Mammary epithelial cell (primary cell): ENCODE measurements around the gene SOX11.

Experiments used
- EZH2 ChIP-seq: IDR thresholded peaks from 2 replicates; pipeline ENCODE4 v1.6.1; 2012; ENCODE audit warnings: low read length, inconsistent platforms, borderline replicate concordance
- TF ChIP-seq, protein P1 (sequence below), 2 donors: IDR thresholded peaks in 1 of 2; conservative IDR thresholded peaks in 1 of 2; 2 replicates each; pipeline ENCODE4 v1.5.1; 2011 to 2012; ENCODE audit warnings: inconsistent platforms in 2 of 2, low read length in 2 of 2, mild to moderate bottlenecking in 2 of 2, control low read depth in 1 of 2, low read depth in 1 of 2; ENCODE audit not compliant: insufficient read depth in 1 of 2; ENCODE audit errors: extremely low read depth in 1 of 2

GRCh38 chr2:5691221-5691984 is 781 bp upstream of the SOX11 start:
- TF ChIP-seq, protein P1, sequence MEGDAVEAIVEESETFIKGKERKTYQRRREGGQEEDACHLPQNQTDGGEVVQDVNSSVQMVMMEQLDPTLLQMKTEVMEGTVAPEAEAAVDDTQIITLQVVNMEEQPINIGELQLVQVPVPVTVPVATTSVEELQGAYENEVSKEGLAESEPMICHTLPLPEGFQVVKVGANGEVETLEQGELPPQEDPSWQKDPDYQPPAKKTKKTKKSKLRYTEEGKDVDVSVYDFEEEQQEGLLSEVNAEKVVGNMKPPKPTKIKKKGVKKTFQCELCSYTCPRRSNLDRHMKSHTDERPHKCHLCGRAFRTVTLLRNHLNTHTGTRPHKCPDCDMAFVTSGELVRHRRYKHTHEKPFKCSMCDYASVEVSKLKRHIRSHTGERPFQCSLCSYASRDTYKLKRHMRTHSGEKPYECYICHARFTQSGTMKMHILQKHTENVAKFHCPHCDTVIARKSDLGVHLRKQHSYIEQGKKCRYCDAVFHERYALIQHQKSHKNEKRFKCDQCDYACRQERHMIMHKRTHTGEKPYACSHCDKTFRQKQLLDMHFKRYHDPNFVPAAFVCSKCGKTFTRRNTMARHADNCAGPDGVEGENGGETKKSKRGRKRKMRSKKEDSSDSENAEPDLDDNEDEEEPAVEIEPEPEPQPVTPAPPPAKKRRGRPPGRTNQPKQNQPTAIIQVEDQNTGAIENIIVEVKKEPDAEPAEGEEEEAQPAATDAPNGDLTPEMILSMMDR (conservative IDR thresholded peaks at IDR 0.05 in 1 of 2, IDR thresholded peaks at IDR 0.05 in 1 of 2; ENCODE audit: extremely low read depth in 1 of 2, insufficient read depth in 1 of 2, low read depth in 1 of 2, low read length in 2 of 2), result no peak
- TF ChIP-seq EZH2, result no peak
